ENCODE data around the gene EXOC3L1. TPM values are rescaled to one million over a fixed set of nuclear protein-coding genes. Genes with fewer than 3 reads are reported as not detected.
A peak's percentile ranks its signal among the peaks of the same experiment; 100 is the strongest.

The EXOC3L1 gene
- total and polyA plus RNA-seq, 2 of the 13 experiments (the other 11 are each of a cell fraction or from before 2014, with no cell fraction given): 0.12 TPM; not detected in 1

GRCh38 chr16:67169642-67170167 lies 20.2 kb downstream of the EXOC3L1 start (continued):
- TF ChIP-seq REST (IDR thresholded peaks at IDR 0.05; ENCODE audit: borderline replicate concordance in 1 of 2, low read depth in 1 of 2, low read length in 2 of 2) (0 out of 4 replicates have a peak, but pooled peaks of 1 of the 2 experiments have one; percentile 10), NR2C2 (CRISPR knock-in tag; IDR thresholded peaks at IDR 0.05; ENCODE audit: borderline replicate concordance) (0 out of 2 replicates have a peak, but pooled peaks have one; percentile 21), ZZZ3 (CRISPR knock-in tag; IDR thresholded peaks at IDR 0.05; ENCODE audit: borderline replicate concordance) (0 out of 2 replicates have a peak, but pooled peaks have one; percentile 2), GTF3A (CRISPR knock-in tag; conservative IDR thresholded peaks at IDR 0.05) (0 out of 2 replicates have a peak, but pooled peaks have one; percentile 56), MIER3 (CRISPR knock-in tag; IDR thresholded peaks at IDR 0.05; ENCODE audit: borderline replicate concordance) (0 out of 2 replicates have a peak, but pooled peaks have one; percentile 27), CC2D1A (CRISPR knock-in tag; IDR thresholded peaks at IDR 0.05) (no peak), ZNF407 (CRISPR knock-in tag; IDR thresholded peaks at IDR 0.05; ENCODE audit: not compliant biosample characterization) (peak; percentile 56), PAXIP1 (CRISPR knock-in tag; conservative IDR thresholded peaks at IDR 0.05) (peak; percentile 38; the same call in 1 of the 2 replicates), RBAK (CRISPR knock-in tag; IDR thresholded peaks at IDR 0.05) (no peak)
- TF ChIP-seq, protein P1, sequence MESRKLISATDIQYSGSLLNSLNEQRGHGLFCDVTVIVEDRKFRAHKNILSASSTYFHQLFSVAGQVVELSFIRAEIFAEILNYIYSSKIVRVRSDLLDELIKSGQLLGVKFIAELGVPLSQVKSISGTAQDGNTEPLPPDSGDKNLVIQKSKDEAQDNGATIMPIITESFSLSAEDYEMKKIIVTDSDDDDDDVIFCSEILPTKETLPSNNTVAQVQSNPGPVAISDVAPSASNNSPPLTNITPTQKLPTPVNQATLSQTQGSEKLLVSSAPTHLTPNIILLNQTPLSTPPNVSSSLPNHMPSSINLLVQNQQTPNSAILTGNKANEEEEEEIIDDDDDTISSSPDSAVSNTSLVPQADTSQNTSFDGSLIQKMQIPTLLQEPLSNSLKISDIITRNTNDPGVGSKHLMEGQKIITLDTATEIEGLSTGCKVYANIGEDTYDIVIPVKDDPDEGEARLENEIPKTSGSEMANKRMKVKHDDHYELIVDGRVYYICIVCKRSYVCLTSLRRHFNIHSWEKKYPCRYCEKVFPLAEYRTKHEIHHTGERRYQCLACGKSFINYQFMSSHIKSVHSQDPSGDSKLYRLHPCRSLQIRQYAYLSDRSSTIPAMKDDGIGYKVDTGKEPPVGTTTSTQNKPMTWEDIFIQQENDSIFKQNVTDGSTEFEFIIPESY (CRISPR knock-in tag; IDR thresholded peaks at IDR 0.05): peak; percentile 37; the same call in 1 of the 2 replicates

All from HepG2 (cell line).